Mucosa of descending colon (tissue), 3 donors: ENCODE results near the gene RASL12. TPM values are rescaled to one million over a fixed set of nuclear protein-coding genes. Genes with fewer than 3 reads are reported as not detected.

Experiments
- ATAC-seq: fragments of 200-7000 bp; cut with Tn5 transposase; one replicate; pipeline ENCODE4 v1.9.1; 2020; ENCODE audit warnings: mild to moderate bottlenecking, moderate library complexity
- DNase-seq, 3 donors: peaks; one replicate each; pipeline ENCODE4 v3.0.0-alpha.2; 2020
- H3K36me3 ChIP-seq: fragments of 200-600 bp; one replicate; pipeline ENCODE4 v1.8.0; 2021; ENCODE audit warnings: low read depth, mild to moderate bottlenecking
- H3K4me1 ChIP-seq: fragments of 200-600 bp; one replicate; pipeline ENCODE4 v1.8.0; 2021; ENCODE audit warnings: low read depth, mild to moderate bottlenecking
- H3K4me3 ChIP-seq: fragments of 200-600 bp; one replicate; pipeline ENCODE4 v1.8.0; 2021; ENCODE audit warnings: mild to moderate bottlenecking
- H3K9me3 ChIP-seq: fragments of 200-600 bp; one replicate; pipeline ENCODE4 v1.8.0; 2021; ENCODE audit warnings: mild to moderate bottlenecking
- CTCF ChIP-seq: fragments of 200-600 bp; IDR thresholded peaks from one replicate; pipeline ENCODE4 v1.8.0; 2022; ENCODE audit warnings: antibody characterized with exemption, mild to moderate bottlenecking
- intact Hi-C, 2 donors: fragments of 100-400 bp; cut with DNase I in 1 of 2; cut with micrococcal nuclease in 1 of 2; formaldehyde crosslinking; loops; one replicate each; pipeline versions ENCODE4 v1.11.0 to v1.11.1; 2022; cut with DNase I, micrococcal nuclease
- total RNA-seq, 3 donors: library from RNA; stranded (reverse); fragmentation: NEBNext Ultra II Directional in 2 of 3; extraction: Animal tissue kit (Norgen Biotek cat#: 25700) in 2 of 3; gene quantifications; one replicate each; pipeline versions ENCODE4 v1.2.1 to v1.2.4, GENCODE V29; 2021 to 2023
- donor health status: DM: no; HTN: no; CAD: no; lungs with moderate emphysema.
- donor health status: DM: no; HTN: no; CAD: no.
- donor health status: DM: no; HTN: yes; CAD: no.

RASL12 gene
- total RNA-seq, 3 donors from 2014 or later: 2.7 to 29.7 (median 8.4) TPM

- Histone ChIP-seq H3K36me3 (no peaks in the 10 kb centered on the region), H3K9me3 (no peaks in the 10 kb centered on the region), H3K4me3 (no peak overlapping the region), H3K4me1 (peaks cover 18% of the 10 kb centered on the region)
- no peak for TF ChIP-seq CTCF
- no peak for ATAC-seq
- intact Hi-C loops: no loop called here
- no peak for DNase-seq
Measured at GRCh38 chr15:65057549-65057940, 10.2 kb downstream of the RASL12 start.

GRCh38 chr15:65056868-65057548 is 10.8 kb downstream of the RASL12 start:
- H3K9me3 ChIP-seq: no peaks in the 10 kb centered on the region
- TF ChIP-seq CTCF: no peak
- peaks cover 18% of the 10 kb centered on the region for H3K4me1 ChIP-seq
- no peak overlapping the region for H3K4me3 ChIP-seq
- DNase-seq: peak in 1 of 3 donors; percentile 35
- intact Hi-C loops: no loop called here
- peak; percentile 74 for ATAC-seq
- no peaks in the 10 kb centered on the region for H3K36me3 ChIP-seq

- TF ChIP-seq CTCF: no peak
- Histone ChIP-seq H3K9me3 (no peaks in the 10 kb centered on the region), H3K4me3 (no peak overlapping the region), H3K36me3 (no peaks in the 10 kb centered on the region), H3K4me1 (peaks cover 18% of the 10 kb centered on the region)
- DNase-seq (no peak), ATAC-seq (no peak)
- intact Hi-C loops: no loop called here
Measured at GRCh38 chr15:65056106-65056505, 11.7 kb downstream of the RASL12 start.

GRCh38 chr15:65055201-65055870 is 12.5 kb downstream of the RASL12 start:
- H3K4me1 ChIP-seq: peaks cover 18% of the 10 kb centered on the region
- H3K9me3 ChIP-seq: no peaks in the 10 kb centered on the region
- ATAC-seq: peak; percentile 79
- TF ChIP-seq CTCF: no peak
- peak in 2 of 3 donors; percentile 58 to 71 for DNase-seq
- H3K36me3 ChIP-seq: no peaks in the 10 kb centered on the region
- intact Hi-C loops: no loop called here
- H3K4me3 ChIP-seq: no peak overlapping the region

- Histone ChIP-seq H3K4me3 (no peak overlapping the region), H3K4me1 (peaks cover 24% of the 10 kb centered on the region), H3K36me3 (no peaks in the 10 kb centered on the region), H3K9me3 (no peaks in the 10 kb centered on the region)
- peak in 2 of 3 donors; percentile 85 for DNase-seq
- intact Hi-C loops: no loop called here
- peak; percentile 89 for TF ChIP-seq CTCF
- ATAC-seq: peak; percentile 83
Measured at GRCh38 chr15:65054333-65055200, 13.2 kb downstream of the RASL12 start.
